ENCODE data around the gene TOMM40.

TOMM40 gene

GRCh38 chr19:44939668-44940067 is 48.6 kb downstream of the TOMM40 start:
- no peaks in the 10 kb centered on the region for H3K4me1 ChIP-seq (ENCODE audit: insufficient read depth, low read length, poor library complexity, severe bottlenecking)

GRCh38 chr19:44942067-44942571 is 51.1 kb downstream of the TOMM40 start, which contains the start of gene APOC4:
Gene APOC4 (plus strand): TSS chr19:44942237. CDS start chr19:44942278, 41 bp downstream.
- no peaks in the 10 kb centered on the region for H3K9me3 ChIP-seq (ENCODE audit: insufficient read depth, low read depth, low read length)
- H3K36me3 ChIP-seq (ENCODE audit: insufficient read depth, low read length): no peaks in the 10 kb centered on the region
- H3F3A ChIP-seq (ENCODE audit: low read depth): no peaks in the 10 kb centered on the region
- TF ChIP-seq CTCF (conservative IDR thresholded peaks at IDR 0.05; ENCODE audit: low read length): no peak
- TF ChIP-seq EZH2phosphoT487 (IDR thresholded peaks at IDR 0.05; ENCODE audit: borderline replicate concordance): no peak
- H2AFZ ChIP-seq (ENCODE audit: low read length): no peak within 1 kb of the TSS
- no peaks in the 10 kb centered on the region for H4K20me1 ChIP-seq (ENCODE audit: insufficient read depth, low read length, poor library complexity, severe bottlenecking)
- H3K4me3 ChIP-seq (ENCODE audit: low read length, poor library complexity, severe bottlenecking): no peak within 1 kb of the TSS
- H3K9ac ChIP-seq (ENCODE audit: low read depth, low read length, poor library complexity, severe bottlenecking): no peak within 1 kb of the TSS
- H3K79me2 ChIP-seq (ENCODE audit: insufficient read depth, low read length): no peaks in the 10 kb centered on the region
- no peak within 1 kb of the TSS for H3K4me2 ChIP-seq (ENCODE audit: low read depth, low read length, poor library complexity, severe bottlenecking)
- no peaks in the 10 kb centered on the region for H3K9me2 ChIP-seq (replicated peaks; ENCODE audit: low read depth, low read length)
- H3K27me3 ChIP-seq (ENCODE audit: insufficient read depth, low read length, poor library complexity, severe bottlenecking): no peaks in the 10 kb centered on the region
- no peaks in the 10 kb centered on the region for H3K4me1 ChIP-seq (ENCODE audit: insufficient read depth, low read length, poor library complexity, severe bottlenecking)

More at GRCh38 chr19:44939668-44940067, 48.6 kb downstream of the TOMM40 start:
- H3F3A ChIP-seq (ENCODE audit: low read depth): no peaks in the 10 kb centered on the region
- no peak overlapping the region for H3K9ac ChIP-seq (ENCODE audit: low read depth, low read length, poor library complexity, severe bottlenecking)
- no peaks in the 10 kb centered on the region for H3K79me2 ChIP-seq (ENCODE audit: insufficient read depth, low read length)
- H3K9me3 ChIP-seq (ENCODE audit: insufficient read depth, low read depth, low read length): no peaks in the 10 kb centered on the region
- H4K20me1 ChIP-seq (ENCODE audit: insufficient read depth, low read length, poor library complexity, severe bottlenecking): no peaks in the 10 kb centered on the region
- TF ChIP-seq CTCF (conservative IDR thresholded peaks at IDR 0.05; ENCODE audit: low read length) (no peak), EZH2phosphoT487 (IDR thresholded peaks at IDR 0.05; ENCODE audit: borderline replicate concordance) (no peak)
- no peak overlapping the region for H3K4me3 ChIP-seq (ENCODE audit: low read length, poor library complexity, severe bottlenecking)
- H2AFZ ChIP-seq (ENCODE audit: low read length): no peak overlapping the region
- H3K4me2 ChIP-seq (ENCODE audit: low read depth, low read length, poor library complexity, severe bottlenecking): no peak overlapping the region
- no peaks in the 10 kb centered on the region for H3K36me3 ChIP-seq (ENCODE audit: insufficient read depth, low read length)
- H3K9me2 ChIP-seq (replicated peaks; ENCODE audit: low read depth, low read length): no peaks in the 10 kb centered on the region
- H3K27me3 ChIP-seq (ENCODE audit: insufficient read depth, low read length, poor library complexity, severe bottlenecking): no peaks in the 10 kb centered on the region

- H3K27me3 ChIP-seq (ENCODE audit: insufficient read depth, low read length, poor library complexity, severe bottlenecking): no peaks in the 10 kb centered on the region
- no peak for TF ChIP-seq EZH2phosphoT487 (IDR thresholded peaks at IDR 0.05; ENCODE audit: borderline replicate concordance)
- TF ChIP-seq CTCF (conservative IDR thresholded peaks at IDR 0.05; ENCODE audit: low read length): no peak
- H3K4me3 ChIP-seq (ENCODE audit: low read length, poor library complexity, severe bottlenecking): no peak overlapping the region
- H3K9me3 ChIP-seq (ENCODE audit: insufficient read depth, low read depth, low read length): no peaks in the 10 kb centered on the region
- no peak overlapping the region for H3K4me2 ChIP-seq (ENCODE audit: low read depth, low read length, poor library complexity, severe bottlenecking)
- H3F3A ChIP-seq (ENCODE audit: low read depth): no peaks in the 10 kb centered on the region
- no peak overlapping the region for H3K9ac ChIP-seq (ENCODE audit: low read depth, low read length, poor library complexity, severe bottlenecking)
- no peaks in the 10 kb centered on the region for H4K20me1 ChIP-seq (ENCODE audit: insufficient read depth, low read length, poor library complexity, severe bottlenecking)
- no peaks in the 10 kb centered on the region for H3K79me2 ChIP-seq (ENCODE audit: insufficient read depth, low read length)
- H3K9me2 ChIP-seq (replicated peaks; ENCODE audit: low read depth, low read length): no peaks in the 10 kb centered on the region
- H3K36me3 ChIP-seq (ENCODE audit: insufficient read depth, low read length): no peaks in the 10 kb centered on the region
- no peaks in the 10 kb centered on the region for H3K4me1 ChIP-seq (ENCODE audit: insufficient read depth, low read length, poor library complexity, severe bottlenecking)
- H2AFZ ChIP-seq (ENCODE audit: low read length): no peak overlapping the region
Measured at GRCh38 chr19:44943801-44944249, 52.8 kb downstream of the TOMM40 start.

Data from Loucy (cell line).